Esophagus muscularis mucosa (tissue), 3 donors: ENCODE results near the gene PODNL1.

Source experiments
- CTCF ChIP-seq, 3 experiments: fragments of 200-600 bp in 2 of 3; fragments of 450-650 bp in 1 of 3; sonication (generic) in 2 of 3; IDR thresholded peaks; one replicate each; pipeline ENCODE4 v1.5.1; 2017 to 2019; ENCODE audit warnings: antibody characterized with exemption in 3 of 3, mild to moderate bottlenecking in 2 of 3, moderate library complexity in 1 of 3
- POLR2A ChIP-seq: fragments of 450-650 bp; IDR thresholded peaks from one replicate; pipeline ENCODE4 v1.6.1; 2017; ENCODE audit warnings: antibody characterized with exemption, moderate library complexity, mild to moderate bottlenecking, low read depth

- no peak for TF ChIP-seq POLR2A
- no peak for TF ChIP-seq CTCF (IDR thresholded peaks at IDR 0.05)
Measured at GRCh38 chr19:13959141-13959961, 21.1 kb upstream of the PODNL1 start.
